GM23338 (cell line): ENCODE data around the gene SEMA3E. TPM values are rescaled to one million over a fixed set of nuclear protein-coding genes. Genes with fewer than 3 reads are reported as not detected.

Experiments
- ATAC-seq: fragments of 200-7000 bp; cut with Tn5 transposase; 3 replicates; pipeline ENCODE4 v1.9.1; 2020
- DNase-seq: peaks from one replicate; pipeline ENCODE4 v3.0.0-alpha.2; 2015; ENCODE audit warnings: low spot score
- H2AFZ ChIP-seq: fragments of 200-600 bp; sonication (generic); 2 replicates; pipeline ENCODE4 v1.8.0; 2016; ENCODE audit warnings: antibody characterized with exemption, mild to moderate bottlenecking, moderate library complexity
- H3F3A ChIP-seq: fragments of 200-600 bp; sonication (generic); replicated peaks from 2 replicates; pipeline ENCODE4 v1.8.0; 2017; ENCODE audit warnings: antibody characterized with exemption, mixed run types, low read depth
- H3K27ac ChIP-seq: fragments of 200-600 bp; sonication (generic); 2 replicates; pipeline ENCODE4 v1.6.1; 2016; ENCODE audit warnings: low read depth
- H3K27me3 ChIP-seq: fragments of 200-600 bp; sonication (generic); 2 replicates; pipeline ENCODE4 v1.8.0; 2016; ENCODE audit warnings: mild to moderate bottlenecking, mixed run types, moderate library complexity; ENCODE audit not compliant: insufficient read depth
- H3K36me3 ChIP-seq: fragments of 200-600 bp; sonication (generic); 2 replicates; pipeline ENCODE4 v1.8.0; 2016; ENCODE audit warnings: mild to moderate bottlenecking; ENCODE audit not compliant: insufficient read depth
- H3K4me1 ChIP-seq: fragments of 200-600 bp; sonication (generic); 2 replicates; pipeline ENCODE4 v1.8.0; 2016; ENCODE audit warnings: mild to moderate bottlenecking, moderate library complexity; ENCODE audit not compliant: insufficient read depth
- H3K4me2 ChIP-seq: fragments of 200-600 bp; sonication (generic); 2 replicates; pipeline ENCODE4 v1.7.1; 2017; ENCODE audit warnings: mixed run types
- H3K4me3 ChIP-seq: fragments of 200-600 bp; sonication (generic); 2 replicates; pipeline ENCODE4 v1.6.1; 2016; ENCODE audit warnings: mixed run types
- H3K79me2 ChIP-seq: fragments of 200-600 bp; sonication (generic); replicated peaks from 2 replicates; pipeline ENCODE4 v1.8.0; 2017; ENCODE audit warnings: mild to moderate bottlenecking; ENCODE audit not compliant: insufficient read depth
- H3K9me2 ChIP-seq: fragments of 200-600 bp; sonication (generic); 2 replicates; pipeline ENCODE4 v1.8.0; 2017; ENCODE audit not compliant: insufficient read depth
- H4K20me1 ChIP-seq: fragments of 200-600 bp; sonication (generic); replicated peaks from 2 replicates; pipeline ENCODE4 v1.8.0; 2017; ENCODE audit warnings: mild to moderate bottlenecking; ENCODE audit not compliant: insufficient read depth
- H3K27ac Mint-ChIP-seq: 2 replicates; pipeline ENCODE4 v1.8.0; 2020; ENCODE audit warnings: inconsistent platforms, mild to moderate bottlenecking, moderate library complexity, mixed read lengths
- H3K27me3 Mint-ChIP-seq: 3 replicates; pipeline ENCODE4 v1.8.0; 2022; ENCODE audit warnings: low read depth, mild to moderate bottlenecking, moderate library complexity, mixed read lengths, inconsistent platforms; ENCODE audit not compliant: insufficient read depth, poor library complexity
- H3K36me3 Mint-ChIP-seq: 3 replicates; pipeline ENCODE4 v1.8.0; 2021; ENCODE audit warnings: low read depth, mild to moderate bottlenecking, inconsistent platforms, moderate library complexity, mixed read lengths
- H3K4me1 Mint-ChIP-seq: 3 replicates; pipeline ENCODE4 v1.8.0; 2020; ENCODE audit warnings: mild to moderate bottlenecking, inconsistent platforms, mixed read lengths
- H3K4me3 Mint-ChIP-seq: 3 replicates; pipeline ENCODE4 v1.8.0; 2021; ENCODE audit warnings: moderate library complexity, mild to moderate bottlenecking, inconsistent platforms, mixed read lengths
- H3K9me3 Mint-ChIP-seq: 3 replicates; pipeline ENCODE4 v1.8.0; 2020; ENCODE audit warnings: moderate library complexity, mild to moderate bottlenecking, inconsistent platforms, mixed read lengths
- EZH2 ChIP-seq: fragments of 200-600 bp; sonication (generic); IDR thresholded peaks from one replicate; pipeline ENCODE4 v1.8.0; 2017; ENCODE audit warnings: antibody characterized with exemption, mild to moderate bottlenecking, low read depth; ENCODE audit not compliant: unreplicated experiment
- JUNB ChIP-seq: IDR thresholded peaks from one replicate; pipeline ENCODE4 v1.6.1; 2016; ENCODE audit warnings: antibody characterized with exemption; ENCODE audit not compliant: unreplicated experiment
- NANOG ChIP-seq: IDR thresholded peaks from 2 replicates; pipeline ENCODE4 v1.6.1; 2016; ENCODE audit warnings: antibody characterized with exemption, borderline replicate concordance
- ZNF114 ChIP-seq: fragments of 250-450 bp; sonication (Bioruptor Pico); IDR thresholded peaks from 2 replicates; pipeline ENCODE4 v1.5.0; 2020; ENCODE audit warnings: mild to moderate bottlenecking, moderate library complexity
- polyA plus RNA-seq: library from polyadenylated mRNA; unstranded; fragments of >200 nt; fragmentation: Nextera tagmentation; extraction: Ambion mirVana; gene quantifications from 2 replicates; pipeline ENCODE4 v1.2.1, GENCODE V29; 2016
- total RNA-seq: library from RNA; depleted of rRNA; stranded (reverse); fragments of >200 nt; shearing (Covaris generic); gene quantifications from 2 replicates; pipeline ENCODE4 v1.2.3, GENCODE V29; 2014
- TF ChIP-seq, protein P1 (sequence below): fragments of 250-450 bp; sonication (Bioruptor Pico); IDR thresholded peaks from 2 replicates; pipeline ENCODE4 v1.5.0; 2020; ENCODE audit warnings: mild to moderate bottlenecking, moderate library complexity
- TF ChIP-seq, protein P2 (sequence below), 2 experiments: fragments of 200-600 bp in 1 of 2; sonication (generic) in 1 of 2; conservative IDR thresholded peaks; 2 replicates each; pipeline versions ENCODE4 v1.5.1 to v1.6.1; 2016 to 2017; ENCODE audit warnings: antibody characterized with exemption in 2 of 2, low read depth in 2 of 2, mild to moderate bottlenecking in 2 of 2, moderate library complexity in 1 of 2

Gene SEMA3E
- total and polyA plus RNA-seq, 2 experiments from 2014 or later, result 5.4 to 15.7 TPM

DNA sequence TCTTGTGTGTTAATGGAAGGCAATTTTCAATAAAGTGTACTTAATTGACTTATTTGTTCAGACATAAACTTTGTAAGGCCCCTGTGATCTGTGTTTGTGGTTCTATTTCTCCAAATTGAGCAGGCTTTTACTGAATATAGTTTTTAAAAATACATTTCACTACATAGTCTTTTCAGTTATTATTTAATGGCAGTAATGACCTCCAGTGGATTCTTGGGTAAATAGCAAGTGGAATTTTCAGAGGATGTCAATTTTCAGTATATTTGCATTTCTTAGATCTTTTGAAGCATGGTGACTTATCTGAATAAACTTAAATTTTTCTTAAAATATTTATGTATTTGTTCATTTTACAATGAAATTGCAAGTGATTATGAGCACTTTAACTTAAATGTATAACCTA, 283.2 kb downstream of the SEMA3E start (continued):
- TF ChIP-seq, protein P1, sequence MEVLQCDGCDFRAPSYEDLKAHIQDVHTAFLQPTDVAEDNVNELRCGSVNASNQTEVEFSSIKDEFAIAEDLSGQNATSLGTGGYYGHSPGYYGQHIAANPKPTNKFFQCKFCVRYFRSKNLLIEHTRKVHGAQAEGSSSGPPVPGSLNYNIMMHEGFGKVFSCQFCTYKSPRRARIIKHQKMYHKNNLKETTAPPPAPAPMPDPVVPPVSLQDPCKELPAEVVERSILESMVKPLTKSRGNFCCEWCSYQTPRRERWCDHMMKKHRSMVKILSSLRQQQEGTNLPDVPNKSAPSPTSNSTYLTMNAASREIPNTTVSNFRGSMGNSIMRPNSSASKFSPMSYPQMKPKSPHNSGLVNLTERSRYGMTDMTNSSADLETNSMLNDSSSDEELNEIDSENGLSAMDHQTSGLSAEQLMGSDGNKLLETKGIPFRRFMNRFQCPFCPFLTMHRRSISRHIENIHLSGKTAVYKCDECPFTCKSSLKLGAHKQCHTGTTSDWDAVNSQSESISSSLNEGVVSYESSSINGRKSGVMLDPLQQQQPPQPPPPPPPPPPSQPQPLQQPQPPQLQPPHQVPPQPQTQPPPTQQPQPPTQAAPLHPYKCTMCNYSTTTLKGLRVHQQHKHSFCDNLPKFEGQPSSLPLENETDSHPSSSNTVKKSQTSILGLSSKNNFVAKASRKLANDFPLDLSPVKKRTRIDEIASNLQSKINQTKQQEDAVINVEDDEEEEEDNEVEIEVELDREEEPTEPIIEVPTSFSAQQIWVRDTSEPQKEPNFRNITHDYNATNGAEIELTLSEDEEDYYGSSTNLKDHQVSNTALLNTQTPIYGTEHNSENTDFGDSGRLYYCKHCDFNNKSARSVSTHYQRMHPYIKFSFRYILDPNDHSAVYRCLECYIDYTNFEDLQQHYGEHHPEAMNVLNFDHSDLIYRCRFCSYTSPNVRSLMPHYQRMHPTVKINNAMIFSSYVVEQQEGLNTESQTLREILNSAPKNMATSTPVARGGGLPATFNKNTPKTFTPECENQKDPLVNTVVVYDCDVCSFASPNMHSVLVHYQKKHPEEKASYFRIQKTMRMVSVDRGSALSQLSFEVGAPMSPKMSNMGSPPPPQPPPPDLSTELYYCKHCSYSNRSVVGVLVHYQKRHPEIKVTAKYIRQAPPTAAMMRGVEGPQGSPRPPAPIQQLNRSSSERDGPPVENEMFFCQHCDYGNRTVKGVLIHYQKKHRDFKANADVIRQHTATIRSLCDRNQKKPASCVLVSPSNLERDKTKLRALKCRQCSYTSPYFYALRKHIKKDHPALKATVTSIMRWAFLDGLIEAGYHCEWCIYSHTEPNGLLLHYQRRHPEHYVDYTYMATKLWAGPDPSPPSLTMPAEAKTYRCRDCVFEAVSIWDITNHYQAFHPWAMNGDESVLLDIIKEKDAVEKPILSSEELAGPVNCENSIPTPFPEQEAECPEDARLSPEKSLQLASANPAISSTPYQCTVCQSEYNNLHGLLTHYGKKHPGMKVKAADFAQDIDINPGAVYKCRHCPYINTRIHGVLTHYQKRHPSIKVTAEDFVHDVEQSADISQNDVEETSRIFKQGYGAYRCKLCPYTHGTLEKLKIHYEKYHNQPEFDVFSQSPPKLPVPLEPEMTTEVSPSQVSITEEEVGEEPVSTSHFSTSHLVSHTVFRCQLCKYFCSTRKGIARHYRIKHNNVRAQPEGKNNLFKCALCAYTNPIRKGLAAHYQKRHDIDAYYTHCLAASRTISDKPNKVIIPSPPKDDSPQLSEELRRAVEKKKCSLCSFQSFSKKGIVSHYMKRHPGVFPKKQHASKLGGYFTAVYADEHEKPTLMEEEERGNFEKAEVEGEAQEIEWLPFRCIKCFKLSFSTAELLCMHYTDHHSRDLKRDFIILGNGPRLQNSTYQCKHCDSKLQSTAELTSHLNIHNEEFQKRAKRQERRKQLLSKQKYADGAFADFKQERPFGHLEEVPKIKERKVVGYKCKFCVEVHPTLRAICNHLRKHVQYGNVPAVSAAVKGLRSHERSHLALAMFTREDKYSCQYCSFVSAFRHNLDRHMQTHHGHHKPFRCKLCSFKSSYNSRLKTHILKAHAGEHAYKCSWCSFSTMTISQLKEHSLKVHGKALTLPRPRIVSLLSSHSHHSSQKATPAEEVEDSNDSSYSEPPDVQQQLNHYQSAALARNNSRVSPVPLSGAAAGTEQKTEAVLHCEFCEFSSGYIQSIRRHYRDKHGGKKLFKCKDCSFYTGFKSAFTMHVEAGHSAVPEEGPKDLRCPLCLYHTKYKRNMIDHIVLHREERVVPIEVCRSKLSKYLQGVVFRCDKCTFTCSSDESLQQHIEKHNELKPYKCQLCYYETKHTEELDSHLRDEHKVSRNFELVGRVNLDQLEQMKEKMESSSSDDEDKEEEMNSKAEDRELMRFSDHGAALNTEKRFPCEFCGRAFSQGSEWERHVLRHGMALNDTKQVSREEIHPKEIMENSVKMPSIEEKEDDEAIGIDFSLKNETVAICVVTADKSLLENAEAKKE (CRISPR knock-in tag), result no peak

DNA sequence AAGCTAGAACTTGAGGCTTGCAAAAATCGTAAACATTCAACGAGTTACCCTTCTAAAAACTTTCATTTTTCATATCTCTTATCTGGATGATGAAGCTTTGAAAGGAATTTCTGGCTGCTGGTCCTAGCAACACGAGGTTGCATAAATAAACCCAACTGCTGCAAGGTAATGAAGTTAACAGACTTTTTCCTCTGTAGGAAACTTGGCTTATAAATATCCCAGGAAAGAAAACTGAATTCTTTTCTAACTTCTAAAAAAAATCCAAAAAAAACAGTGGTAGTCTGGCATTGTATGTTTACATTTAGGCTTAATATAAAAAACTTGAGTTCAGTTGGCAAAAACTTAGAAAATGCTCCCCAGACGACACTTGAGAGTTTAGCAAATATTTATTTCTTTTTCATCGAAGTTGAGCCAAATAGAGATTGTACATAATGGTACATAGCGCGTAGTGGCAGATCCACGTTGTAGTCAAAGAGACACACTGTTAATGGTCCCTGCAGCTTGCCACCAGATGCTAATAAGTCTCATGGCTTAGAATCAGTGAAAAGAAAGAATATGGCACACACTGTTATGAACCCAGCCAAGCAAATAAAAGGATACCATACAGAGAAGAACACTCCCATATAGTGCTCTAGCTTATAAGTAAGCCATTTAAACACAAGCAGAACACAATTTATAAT, 285.9 kb downstream of the SEMA3E start:
- Mint-ChIP-seq H3K27ac (no peak overlapping the region), H3K9me3 (no peaks in the 10 kb centered on the region), H3K27me3 (no peaks in the 10 kb centered on the region), H3K4me1 (no peaks in the 10 kb centered on the region), H3K4me3 (no peak overlapping the region), H3K36me3 (no peaks in the 10 kb centered on the region)
- ATAC-seq (no peak), DNase-seq (no peak)
- Histone ChIP-seq H3K9me2 (no peaks in the 10 kb centered on the region), H3K36me3 (no peaks in the 10 kb centered on the region), H3K27ac (no peak overlapping the region), H4K20me1 (no peaks in the 10 kb centered on the region), H3K27me3 (no peaks in the 10 kb centered on the region), H3K4me2 (no peak overlapping the region), H2AFZ (no peak overlapping the region), H3K4me3 (no peak overlapping the region), H3K4me1 (no peaks in the 10 kb centered on the region), H3F3A (no peaks in the 10 kb centered on the region), H3K79me2 (no peaks in the 10 kb centered on the region)
- TF ChIP-seq, protein P1 (CRISPR knock-in tag), result no peak
- TF ChIP-seq JUNB, result no peak
- no peak for TF ChIP-seq NANOG
- no peak for TF ChIP-seq ZNF114 (CRISPR knock-in tag)
- no peak for TF ChIP-seq EZH2
- TF ChIP-seq, protein P2, sequence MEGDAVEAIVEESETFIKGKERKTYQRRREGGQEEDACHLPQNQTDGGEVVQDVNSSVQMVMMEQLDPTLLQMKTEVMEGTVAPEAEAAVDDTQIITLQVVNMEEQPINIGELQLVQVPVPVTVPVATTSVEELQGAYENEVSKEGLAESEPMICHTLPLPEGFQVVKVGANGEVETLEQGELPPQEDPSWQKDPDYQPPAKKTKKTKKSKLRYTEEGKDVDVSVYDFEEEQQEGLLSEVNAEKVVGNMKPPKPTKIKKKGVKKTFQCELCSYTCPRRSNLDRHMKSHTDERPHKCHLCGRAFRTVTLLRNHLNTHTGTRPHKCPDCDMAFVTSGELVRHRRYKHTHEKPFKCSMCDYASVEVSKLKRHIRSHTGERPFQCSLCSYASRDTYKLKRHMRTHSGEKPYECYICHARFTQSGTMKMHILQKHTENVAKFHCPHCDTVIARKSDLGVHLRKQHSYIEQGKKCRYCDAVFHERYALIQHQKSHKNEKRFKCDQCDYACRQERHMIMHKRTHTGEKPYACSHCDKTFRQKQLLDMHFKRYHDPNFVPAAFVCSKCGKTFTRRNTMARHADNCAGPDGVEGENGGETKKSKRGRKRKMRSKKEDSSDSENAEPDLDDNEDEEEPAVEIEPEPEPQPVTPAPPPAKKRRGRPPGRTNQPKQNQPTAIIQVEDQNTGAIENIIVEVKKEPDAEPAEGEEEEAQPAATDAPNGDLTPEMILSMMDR (conservative IDR thresholded peaks at IDR 0.05; ENCODE audit: low read depth in 2 of 2), result no peak
